GM23338 (cell line): Measurements from ENCODE around the gene FFAR3. TPM values are rescaled to one million over a fixed set of nuclear protein-coding genes. Genes with fewer than 3 reads are reported as not detected.
"Not testable (repeated sequence)": the region's sequence is repeated elsewhere in the genome, so short reads cannot be mapped to it uniquely, and the experiment has no call there.

Experiments used
- ATAC-seq: fragments of 200-7000 bp; cut with Tn5 transposase; 3 replicates; pipeline ENCODE4 v1.9.1; 2020
- DNase-seq: peaks from one replicate; pipeline ENCODE4 v3.0.0-alpha.2; 2015; ENCODE audit warnings: low spot score
- H2AFZ ChIP-seq: fragments of 200-600 bp; sonication (generic); 2 replicates; pipeline ENCODE4 v1.8.0; 2016; ENCODE audit warnings: antibody characterized with exemption, mild to moderate bottlenecking, moderate library complexity
- H3F3A ChIP-seq: fragments of 200-600 bp; sonication (generic); replicated peaks from 2 replicates; pipeline ENCODE4 v1.8.0; 2017; ENCODE audit warnings: antibody characterized with exemption, mixed run types, low read depth
- H3K27ac ChIP-seq: fragments of 200-600 bp; sonication (generic); 2 replicates; pipeline ENCODE4 v1.6.1; 2016; ENCODE audit warnings: low read depth
- H3K27me3 ChIP-seq: fragments of 200-600 bp; sonication (generic); 2 replicates; pipeline ENCODE4 v1.8.0; 2016; ENCODE audit warnings: mild to moderate bottlenecking, mixed run types, moderate library complexity; ENCODE audit not compliant: insufficient read depth
- H3K36me3 ChIP-seq: fragments of 200-600 bp; sonication (generic); 2 replicates; pipeline ENCODE4 v1.8.0; 2016; ENCODE audit warnings: mild to moderate bottlenecking; ENCODE audit not compliant: insufficient read depth
- H3K4me1 ChIP-seq: fragments of 200-600 bp; sonication (generic); 2 replicates; pipeline ENCODE4 v1.8.0; 2016; ENCODE audit warnings: mild to moderate bottlenecking, moderate library complexity; ENCODE audit not compliant: insufficient read depth
- H3K4me2 ChIP-seq: fragments of 200-600 bp; sonication (generic); 2 replicates; pipeline ENCODE4 v1.7.1; 2017; ENCODE audit warnings: mixed run types
- H3K4me3 ChIP-seq: fragments of 200-600 bp; sonication (generic); 2 replicates; pipeline ENCODE4 v1.6.1; 2016; ENCODE audit warnings: mixed run types
- H3K79me2 ChIP-seq: fragments of 200-600 bp; sonication (generic); replicated peaks from 2 replicates; pipeline ENCODE4 v1.8.0; 2017; ENCODE audit warnings: mild to moderate bottlenecking; ENCODE audit not compliant: insufficient read depth
- H3K9me2 ChIP-seq: fragments of 200-600 bp; sonication (generic); 2 replicates; pipeline ENCODE4 v1.8.0; 2017; ENCODE audit not compliant: insufficient read depth
- H4K20me1 ChIP-seq: fragments of 200-600 bp; sonication (generic); replicated peaks from 2 replicates; pipeline ENCODE4 v1.8.0; 2017; ENCODE audit warnings: mild to moderate bottlenecking; ENCODE audit not compliant: insufficient read depth
- H3K27ac Mint-ChIP-seq: 2 replicates; pipeline ENCODE4 v1.8.0; 2020; ENCODE audit warnings: inconsistent platforms, mild to moderate bottlenecking, moderate library complexity, mixed read lengths
- H3K27me3 Mint-ChIP-seq: 3 replicates; pipeline ENCODE4 v1.8.0; 2022; ENCODE audit warnings: low read depth, mild to moderate bottlenecking, moderate library complexity, mixed read lengths, inconsistent platforms; ENCODE audit not compliant: insufficient read depth, poor library complexity
- H3K36me3 Mint-ChIP-seq: 3 replicates; pipeline ENCODE4 v1.8.0; 2021; ENCODE audit warnings: low read depth, mild to moderate bottlenecking, inconsistent platforms, moderate library complexity, mixed read lengths
- H3K4me1 Mint-ChIP-seq: 3 replicates; pipeline ENCODE4 v1.8.0; 2020; ENCODE audit warnings: mild to moderate bottlenecking, inconsistent platforms, mixed read lengths
- H3K4me3 Mint-ChIP-seq: 3 replicates; pipeline ENCODE4 v1.8.0; 2021; ENCODE audit warnings: moderate library complexity, mild to moderate bottlenecking, inconsistent platforms, mixed read lengths
- H3K9me3 Mint-ChIP-seq: 3 replicates; pipeline ENCODE4 v1.8.0; 2020; ENCODE audit warnings: moderate library complexity, mild to moderate bottlenecking, inconsistent platforms, mixed read lengths
- ETS1 ChIP-seq: IDR thresholded peaks from 2 replicates; pipeline ENCODE4 v1.6.1; 2016; ENCODE audit warnings: antibody characterized with exemption
- EZH2 ChIP-seq: fragments of 200-600 bp; sonication (generic); IDR thresholded peaks from one replicate; pipeline ENCODE4 v1.8.0; 2017; ENCODE audit warnings: antibody characterized with exemption, mild to moderate bottlenecking, low read depth; ENCODE audit not compliant: unreplicated experiment
- EZH2phosphoT487 ChIP-seq: fragments of 200-600 bp; sonication (generic); IDR thresholded peaks from one replicate; pipeline ENCODE4 v1.8.1; 2018; ENCODE audit warnings: antibody characterized with exemption; ENCODE audit not compliant: unreplicated experiment
- NANOG ChIP-seq: IDR thresholded peaks from 2 replicates; pipeline ENCODE4 v1.6.1; 2016; ENCODE audit warnings: antibody characterized with exemption, borderline replicate concordance
- REST ChIP-seq: IDR thresholded peaks from one replicate; pipeline ENCODE4 v1.6.1; 2018; ENCODE audit warnings: antibody characterized with exemption; ENCODE audit not compliant: unreplicated experiment
- polyA plus RNA-seq: library from polyadenylated mRNA; unstranded; fragments of >200 nt; fragmentation: Nextera tagmentation; extraction: Ambion mirVana; gene quantifications from 2 replicates; pipeline ENCODE4 v1.2.1, GENCODE V29; 2016
- total RNA-seq: library from RNA; depleted of rRNA; stranded (reverse); fragments of >200 nt; shearing (Covaris generic); gene quantifications from 2 replicates; pipeline ENCODE4 v1.2.3, GENCODE V29; 2014

FFAR3 gene
- total and polyA plus RNA-seq, 2 experiments from 2014 or later, result 0.35 TPM; not detected in 1

DNA sequence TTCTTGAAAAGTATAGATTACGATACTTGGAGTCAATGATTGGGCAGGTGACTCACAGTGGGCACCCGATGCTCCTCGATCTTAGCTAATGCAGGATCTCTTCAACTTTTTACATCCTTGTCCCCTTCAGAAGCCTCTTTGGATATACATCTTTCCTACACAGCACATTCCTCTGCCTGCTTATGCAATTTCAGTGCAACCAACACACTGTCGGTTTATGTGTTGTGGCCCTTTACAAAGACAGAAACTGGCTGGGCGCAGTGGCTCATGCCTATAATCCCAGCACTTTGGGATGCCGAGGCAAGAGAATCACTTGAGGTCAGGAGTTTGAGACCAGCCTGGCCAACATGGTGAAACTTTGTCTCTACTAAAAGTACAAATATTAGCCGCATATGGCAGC is 15.2 kb downstream of the FFAR3 start:
- Histone ChIP-seq H4K20me1 (no peaks in the 10 kb centered on the region), H3F3A (no peaks in the 10 kb centered on the region), H3K79me2 (no peaks in the 10 kb centered on the region), H3K4me1 (peaks cover 6% of the 10 kb centered on the region), H3K36me3 (no peaks in the 10 kb centered on the region), H3K4me2 (no peak overlapping the region), H2AFZ (no peak overlapping the region), H3K27me3 (no peaks in the 10 kb centered on the region), H3K4me3 (no peak overlapping the region), H3K27ac (no peak overlapping the region), H3K9me2 (no peaks in the 10 kb centered on the region)
- peaks cover 12% of the 10 kb centered on the region for H3K9me3 Mint-ChIP-seq
- ATAC-seq (no peak), DNase-seq (no peak)
- no peaks in the 10 kb centered on the region; the same call in 2 of the 3 replicates for H3K36me3 Mint-ChIP-seq
- TF ChIP-seq EZH2, result no peak
- no peak for TF ChIP-seq REST
- no peak for TF ChIP-seq EZH2phosphoT487
- peaks cover 10% of the 10 kb centered on the region for H3K4me1 Mint-ChIP-seq
- H3K27me3 Mint-ChIP-seq, result peaks cover 12% of the 10 kb centered on the region
- H3K27ac Mint-ChIP-seq, result no peak overlapping the region
- no peak overlapping the region for H3K4me3 Mint-ChIP-seq

GRCh38 chr19:35374031-35374430 is 15.8 kb downstream of the FFAR3 start:
- H2AFZ ChIP-seq, H3K4me2 ChIP-seq, H3K4me3 ChIP-seq, H3K27ac ChIP-seq, H3K27me3 ChIP-seq, H3K4me1 ChIP-seq, H3K79me2 ChIP-seq, H3F3A ChIP-seq, H3K9me2 ChIP-seq, ATAC-seq, H3K36me3 ChIP-seq, H3K4me1 Mint-ChIP-seq, H3K27ac Mint-ChIP-seq, H3K4me3 Mint-ChIP-seq, DNase-seq, H3K36me3 Mint-ChIP-seq, H4K20me1 ChIP-seq: not testable (repeated sequence)
- peaks cover 17% of the 10 kb centered on the region; the same call in 2 of the 3 replicates for H3K9me3 Mint-ChIP-seq
- H3K27me3 Mint-ChIP-seq, result peaks cover 12% of the 10 kb centered on the region

GRCh38 chr19:35375505-35376307 is 17.4 kb downstream of the FFAR3 start:
- Mint-ChIP-seq H3K4me3 (no peak overlapping the region), H3K36me3 (no peaks in the 10 kb centered on the region; the same call in 2 of the 3 replicates), H3K27me3 (peaks cover 12% of the 10 kb centered on the region), H3K9me3 (peaks cover 20% of the 10 kb centered on the region), H3K27ac (no peak overlapping the region), H3K4me1 (peaks cover 10% of the 10 kb centered on the region)
- H3K4me1 ChIP-seq, result peaks cover 6% of the 10 kb centered on the region
- H3K27ac ChIP-seq, result no peak overlapping the region
- H3F3A ChIP-seq, result no peaks in the 10 kb centered on the region
- H3K4me2 ChIP-seq, result no peak overlapping the region
- H3K4me3 ChIP-seq, result no peak overlapping the region
- H2AFZ ChIP-seq, result no peak overlapping the region
- no peaks in the 10 kb centered on the region for H3K36me3 ChIP-seq
- no peak for ATAC-seq
- DNase-seq, result no peak
- H4K20me1 ChIP-seq, result no peaks in the 10 kb centered on the region
- no peaks in the 10 kb centered on the region for H3K79me2 ChIP-seq
- H3K9me2 ChIP-seq, result no peaks in the 10 kb centered on the region; the same call in 1 of the 2 replicates
- no peaks in the 10 kb centered on the region for H3K27me3 ChIP-seq
- TF ChIP-seq ETS1 (no peak), NANOG (no peak), REST (no peak)
